HCT116 (cell line): ENCODE data around the gene NDUFB3. TPM values are rescaled to one million over a fixed set of nuclear protein-coding genes. Genes with fewer than 3 reads are reported as not detected.

Source experiments
- ATAC-seq: fragments of 200-7000 bp; cut with Tn5 transposase; 2 replicates; pipeline ENCODE4 v1.9.1; 2020; ENCODE audit warnings: mild to moderate bottlenecking, moderate library complexity
- BruUV-seq: library from RNA; stranded (reverse); fragments of 400-500 nt; replicated peaks from 2 replicates; lab custom pipeline; 2021; lab: Mats Ljungman, UMichigan
- CTCF ChIA-PET: fragments of 300-600 bp; sonication (Branson Sonifier 250); formaldehyde crosslinking; loops from one replicate; lab custom pipeline; 2021; ENCODE audit warnings: antibody characterized with exemption; lab: Charles Lee
- POLR2A ChIA-PET: fragments of 300-600, 350-600 bp; sonication (Branson Sonifier 250); formaldehyde crosslinking; loops from one replicate; lab custom pipeline; 2021; ENCODE audit warnings: antibody characterized with exemption; lab: Charles Lee
- RAD21 ChIA-PET, 2 experiments: fragments of 300-600 bp; sonication (Branson Sonifier 250); formaldehyde crosslinking; loops; one replicate each; lab custom pipeline; 2023; ENCODE audit warnings: low total read pairs in 2 of 2; ENCODE audit not compliant: uncharacterized antibody in 2 of 2, unreplicated experiment in 2 of 2, low non-redundant PET in 1 of 2; lab: Charles Lee
- DNase-seq: peaks from one replicate; pipeline ENCODE4 v3.0.0-alpha.2; 2010; ENCODE audit warnings: low read depth, low spot score
- H2AFZ ChIP-seq: fragments of 200-600 bp; shearing (Covaris generic), sonication (generic); 2 replicates; pipeline ENCODE4 v1.6.1; 2017; ENCODE audit warnings: low read depth, mixed run types, mixed read lengths, antibody characterized with exemption, low read length; ENCODE audit not compliant: poor library complexity, severe bottlenecking
- H3K27ac ChIP-seq: 2 replicates; pipeline ENCODE4 v1.5.1; 2012; ENCODE audit warnings: low read depth, low read length
- H3K27me3 ChIP-seq: fragments of 200-600 bp; sonication (generic); 2 replicates; pipeline ENCODE4 v1.6.1; 2016; ENCODE audit warnings: mixed run types, low read length, mixed read lengths; ENCODE audit not compliant: insufficient read depth
- H3K36me3 ChIP-seq, 2 experiments: fragments of 200-500 bp in 1 of 2; fragments of 200-600 bp in 1 of 2; sonication (Bioruptor generic) in 1 of 2; sonication (generic) in 1 of 2; 2 replicates each; pipeline versions ENCODE4 v1.5.1 to v1.6.1; 2014 to 2016; ENCODE audit warnings: low read length in 2 of 2, inconsistent platforms in 1 of 2, mixed read lengths in 1 of 2, mixed run types in 1 of 2; ENCODE audit not compliant: insufficient read depth in 2 of 2, control insufficient read depth in 1 of 2
- H3K4me1 ChIP-seq, 2 experiments: fragments of 200-600 bp in 1 of 2; sonication (generic) in 1 of 2; 2 replicates each; pipeline versions ENCODE4 v1.5.1 to v1.6.1; 2012 to 2017; ENCODE audit warnings: low read length in 2 of 2, inconsistent platforms in 1 of 2, mild to moderate bottlenecking in 1 of 2, mixed read lengths in 1 of 2, mixed run types in 1 of 2, moderate library complexity in 1 of 2; ENCODE audit not compliant: insufficient read depth in 2 of 2, control insufficient read depth in 1 of 2
- H3K4me2 ChIP-seq: fragments of 200-600 bp; sonication (generic); 2 replicates; pipeline ENCODE4 v1.6.1; 2017; ENCODE audit warnings: mixed run types, low read length, mixed read lengths
- H3K4me3 ChIP-seq, 2 experiments: fragments of 200-600 bp in 1 of 2; sonication (generic) in 1 of 2; replicated peaks in 1 of 2; 2 replicates each; pipeline ENCODE4 v1.5.1; 2011 to 2016; ENCODE audit warnings: low read length in 2 of 2, control low read depth in 1 of 2, low read depth in 1 of 2, mild to moderate bottlenecking in 1 of 2, mixed read lengths in 1 of 2, mixed run types in 1 of 2
- H3K79me2 ChIP-seq: fragments of 200-600 bp; sonication (generic); 2 replicates; pipeline ENCODE4 v1.6.1; 2017; ENCODE audit warnings: mild to moderate bottlenecking, mixed run types, low read length, moderate library complexity, mixed read lengths; ENCODE audit not compliant: insufficient read depth
- H3K9ac ChIP-seq: fragments of 200-600 bp; sonication (generic); 2 replicates; pipeline ENCODE4 v1.6.1; 2016; ENCODE audit warnings: low read length, mixed read lengths
- H3K9me2 ChIP-seq: fragments of 200-600 bp; sonication (generic), shearing (Covaris generic); 2 replicates; pipeline ENCODE4 v1.6.1; 2017; ENCODE audit warnings: mixed run types, mild to moderate bottlenecking, moderate library complexity; ENCODE audit not compliant: insufficient read depth
- H3K9me3 ChIP-seq, 2 experiments: fragments of 200-500 bp in 1 of 2; fragments of 200-600 bp in 1 of 2; sonication (Bioruptor generic) in 1 of 2; sonication (generic) in 1 of 2; 2 replicates each; pipeline ENCODE4 v1.6.1; 2014 to 2017; ENCODE audit warnings: low read length in 2 of 2, mixed read lengths in 2 of 2, inconsistent platforms in 1 of 2, low read depth in 1 of 2, mild to moderate bottlenecking in 1 of 2, mixed run types in 1 of 2, moderate library complexity in 1 of 2; ENCODE audit not compliant: control insufficient read depth in 1 of 2, insufficient read depth in 1 of 2
- H4K20me1 ChIP-seq: fragments of 200-600 bp; sonication (generic), shearing (Covaris generic); 2 replicates; pipeline ENCODE4 v1.6.1; 2017; ENCODE audit warnings: mixed run types, mild to moderate bottlenecking, moderate library complexity; ENCODE audit not compliant: insufficient read depth
- CBX3 ChIP-seq: IDR thresholded peaks from 2 replicates; pipeline ENCODE4 v1.6.1; 2012; ENCODE audit warnings: low read depth
- CTCF ChIP-seq, 3 experiments: fragments of 200-600 bp in 1 of 3; sonication (generic) in 1 of 3; IDR thresholded peaks in 2 of 3; conservative IDR thresholded peaks in 1 of 3; 2 replicates each; pipeline ENCODE4 v1.5.1; 2012 to 2017; ENCODE audit warnings: low read depth in 2 of 3, low read length in 2 of 3, antibody characterized with exemption in 1 of 3, borderline replicate concordance in 1 of 3, control low read depth in 1 of 3, mild to moderate bottlenecking in 1 of 3, mixed read lengths in 1 of 3, mixed run types in 1 of 3, moderate library complexity in 1 of 3; ENCODE audit not compliant: insufficient read depth in 1 of 3
- EZH2phosphoT487 ChIP-seq: fragments of 200-600 bp; IDR thresholded peaks from 2 replicates; pipeline ENCODE4 v1.6.1; 2018; ENCODE audit warnings: antibody characterized with exemption, borderline replicate concordance
- MAX ChIP-seq: IDR thresholded peaks from 2 replicates; pipeline ENCODE4 v1.6.1; 2012
- POLR2AphosphoS5 ChIP-seq: IDR thresholded peaks from 2 replicates; pipeline ENCODE4 v1.6.1; 2011; ENCODE audit warnings: mild to moderate bottlenecking, low read depth, low read length, moderate library complexity
- RAD21 ChIP-seq: IDR thresholded peaks from 2 replicates; pipeline ENCODE4 v1.6.1; 2012; ENCODE audit warnings: low read depth, mild to moderate bottlenecking
- REST ChIP-seq: IDR thresholded peaks from 2 replicates; pipeline ENCODE4 v1.6.1; 2012; ENCODE audit warnings: low read depth
- SP1 ChIP-seq: IDR thresholded peaks from 2 replicates; pipeline ENCODE4 v1.6.1; 2012; ENCODE audit warnings: low read depth
- SRF ChIP-seq: IDR thresholded peaks from 2 replicates; pipeline ENCODE4 v1.6.1; 2012; ENCODE audit warnings: low read depth
- YY1 ChIP-seq: IDR thresholded peaks from 2 replicates; pipeline ENCODE4 v1.6.1; 2011; ENCODE audit warnings: low read length, low read depth, moderate library complexity, mild to moderate bottlenecking; ENCODE audit not compliant: insufficient replicate concordance; ENCODE audit errors: extremely low read depth
- ZFX ChIP-seq: fragments of 450-650 bp; IDR thresholded peaks from 2 replicates; pipeline ENCODE4 v1.6.1; 2017
- intact Hi-C: fragments of 100-400 bp; cut with micrococcal nuclease; formaldehyde crosslinking; loops from 2 replicates; pipeline ENCODE4 v1.10.0; 2022
- total RNA-seq: library from RNA; stranded (reverse); gene quantifications from one replicate; pipeline ENCODE4 v1.2.1, GENCODE V29; 2021; ENCODE audit not compliant: unreplicated experiment

The NDUFB3 gene
- total RNA-seq, 1 experiment from 2014 or later = 94.6 TPM

DNA sequence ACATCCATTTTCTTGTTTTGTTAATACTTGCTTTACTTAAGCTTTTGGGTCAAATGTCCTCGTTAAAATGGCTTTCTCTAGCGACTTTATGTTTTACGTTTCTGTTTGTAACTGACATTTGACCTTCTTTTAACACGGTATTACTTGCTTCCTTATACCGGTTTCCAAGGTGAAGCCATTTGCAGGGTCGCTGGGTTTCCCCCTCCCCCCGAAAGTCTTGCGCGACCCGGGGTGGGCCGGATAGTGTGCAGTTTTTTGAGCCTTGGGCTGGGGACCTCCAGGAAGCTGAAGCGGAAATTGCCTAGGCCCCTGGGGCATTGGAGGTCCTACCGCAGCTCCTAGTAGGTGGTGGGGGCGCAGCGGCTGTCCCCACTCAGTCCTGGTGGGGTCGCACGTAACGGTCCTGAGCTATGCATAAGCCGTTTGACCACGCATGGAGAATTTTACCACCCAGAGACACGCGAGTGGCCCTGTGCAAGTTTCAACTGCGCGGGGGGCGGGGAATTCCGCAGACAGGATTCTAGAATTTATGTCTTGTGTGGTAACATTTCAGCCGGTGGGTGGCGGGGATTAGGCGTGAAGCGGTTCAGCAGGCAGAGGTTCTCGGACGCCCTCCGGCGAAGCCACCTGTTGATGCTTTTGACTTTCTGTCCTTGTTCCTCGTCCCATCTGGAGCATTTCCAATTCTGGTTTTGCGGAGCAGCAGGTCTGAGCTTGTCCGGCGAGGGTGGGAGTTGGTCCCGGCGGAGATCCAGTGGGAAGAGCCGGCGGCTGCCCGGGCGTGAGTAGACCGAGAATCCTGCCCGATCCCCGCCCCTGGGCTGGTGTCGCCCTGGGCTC, 46.5 kb downstream of the NDUFB3 start:
- BruUV-seq = no TSS peak
- H2AFZ ChIP-seq = no peak overlapping the region
- CTCF ChIA-PET = interaction anchor here (1.2 to 3.3 kb wide), 6 partner anchors 9 to 221 kb away, joined by 3 to 30 read pairs (median 4); no protein-coding TSS in a partner anchor

More for the DNA sequence above, 46.5 kb downstream of the NDUFB3 start:
- Histone ChIP-seq H3K9ac (peak overlapping the region; percentile 97), H3K36me3 (no peaks in the 10 kb centered on the region), H4K20me1 (no peaks in the 10 kb centered on the region), H3K9me2 (no peaks in the 10 kb centered on the region), H3K4me1 (peaks cover 18 to 75% of the 10 kb centered on the region in 2 experiments), H3K27ac (peak overlapping the region; percentile 96), H3K4me2 (peak overlapping the region; percentile 84), H3K4me3 (peak overlapping the region; percentile 81), H3K79me2 (peaks cover 72% of the 10 kb centered on the region), H3K27me3 (no peaks in the 10 kb centered on the region), H3K9me3 (no peaks in the 10 kb centered on the region)
- RAD21 ChIA-PET = interaction anchor here in 1 of 2 experiments (0.6 to 1.3 kb wide), 2 partner anchors 40 to 139 kb away, joined by 4 to 6 read pairs; no protein-coding TSS in a partner anchor
- intact Hi-C loops = loop anchor here (2.0 kb wide), 1 partner anchor 32 kb away; no protein-coding TSS in a partner anchor
- peak; percentile 66 for ATAC-seq
- peak; percentile 55 for TF ChIP-seq YY1
- TF ChIP-seq ZFX = peak; percentile 66
- peak; percentile 86 for TF ChIP-seq MAX
- no peak for TF ChIP-seq REST
- TF ChIP-seq SP1 = peak; percentile 6; the same call in 1 of the 2 replicates
- peak; percentile 51 for TF ChIP-seq POLR2AphosphoS5
- peak; percentile 50 to 93 (median 57); a peak in 5 of 6 replicates for TF ChIP-seq CTCF (IDR thresholded peaks at IDR 0.05 in 2 of 3, conservative IDR thresholded peaks at IDR 0.05 in 1 of 3; ENCODE audit: borderline replicate concordance in 1 of 3, insufficient read depth in 1 of 3, low read depth in 2 of 3, low read length in 2 of 3)
- no peak for TF ChIP-seq EZH2phosphoT487
- TF ChIP-seq RAD21 = peak; percentile 70
- TF ChIP-seq CBX3 = peak; percentile 76; the same call in 1 of the 2 replicates
- no peak for TF ChIP-seq SRF
- POLR2A ChIA-PET = interaction anchor here (1.0 to 3.4 kb wide), 2 partner anchors 36 to 115 kb away, joined by 3 to 7 read pairs; no protein-coding TSS in a partner anchor
- peak; percentile 86 for DNase-seq
